HTERT RPE-1 (cell line): ENCODE data around the gene TSFM.
"Not testable (repeated sequence)": the region's sequence is repeated elsewhere in the genome, so short reads cannot be mapped to it uniquely, and the experiment has no call there.

Experiments
- in situ Hi-C: fragments of 300-500 bp; cut with MboI; formaldehyde crosslinking; loops from 4 replicates; pipeline ENCODE4 v1.14.3; 2020; ENCODE audit warnings: low sequenced_read_pairs

TSFM gene

DNA sequence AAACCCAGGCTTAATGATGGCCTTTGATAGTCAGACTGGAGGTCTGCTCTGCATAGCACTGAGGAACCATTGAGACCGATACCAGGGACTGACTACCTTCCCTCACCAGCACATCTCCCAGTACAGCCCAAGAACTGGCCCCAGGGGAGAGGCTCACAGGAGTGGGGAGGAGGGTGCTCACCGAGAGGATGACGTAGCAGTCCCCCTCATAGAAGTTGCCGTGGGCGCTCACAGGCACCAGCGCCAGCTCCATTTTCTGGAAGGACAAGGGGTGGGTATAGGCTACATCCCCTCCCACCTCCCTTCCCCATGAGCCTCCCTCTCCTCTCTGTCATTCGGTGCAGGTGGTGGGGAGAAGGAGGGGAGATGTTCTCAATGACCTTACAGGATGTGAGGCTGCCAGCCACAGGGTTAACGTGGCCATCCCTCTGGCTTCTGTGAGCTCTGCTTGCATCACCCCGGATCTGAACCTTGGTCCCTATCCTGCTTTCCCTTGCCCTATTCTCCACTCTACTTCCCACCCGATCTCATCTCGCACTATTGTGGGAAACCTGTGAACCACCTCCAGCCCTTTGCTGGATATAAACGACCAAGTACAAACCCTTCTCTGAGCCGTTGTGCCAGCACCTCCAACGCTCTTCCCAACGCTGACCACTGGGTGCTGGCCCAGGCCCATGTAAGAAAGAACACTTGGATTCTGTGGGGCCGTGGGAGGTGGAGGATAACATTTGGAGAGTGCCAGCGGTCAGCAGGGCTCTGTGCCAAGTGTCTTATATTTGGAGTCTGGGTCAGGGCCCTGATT, 31.6 kb downstream of the TSFM start:
- in situ Hi-C loops = no loop called here

DNA sequence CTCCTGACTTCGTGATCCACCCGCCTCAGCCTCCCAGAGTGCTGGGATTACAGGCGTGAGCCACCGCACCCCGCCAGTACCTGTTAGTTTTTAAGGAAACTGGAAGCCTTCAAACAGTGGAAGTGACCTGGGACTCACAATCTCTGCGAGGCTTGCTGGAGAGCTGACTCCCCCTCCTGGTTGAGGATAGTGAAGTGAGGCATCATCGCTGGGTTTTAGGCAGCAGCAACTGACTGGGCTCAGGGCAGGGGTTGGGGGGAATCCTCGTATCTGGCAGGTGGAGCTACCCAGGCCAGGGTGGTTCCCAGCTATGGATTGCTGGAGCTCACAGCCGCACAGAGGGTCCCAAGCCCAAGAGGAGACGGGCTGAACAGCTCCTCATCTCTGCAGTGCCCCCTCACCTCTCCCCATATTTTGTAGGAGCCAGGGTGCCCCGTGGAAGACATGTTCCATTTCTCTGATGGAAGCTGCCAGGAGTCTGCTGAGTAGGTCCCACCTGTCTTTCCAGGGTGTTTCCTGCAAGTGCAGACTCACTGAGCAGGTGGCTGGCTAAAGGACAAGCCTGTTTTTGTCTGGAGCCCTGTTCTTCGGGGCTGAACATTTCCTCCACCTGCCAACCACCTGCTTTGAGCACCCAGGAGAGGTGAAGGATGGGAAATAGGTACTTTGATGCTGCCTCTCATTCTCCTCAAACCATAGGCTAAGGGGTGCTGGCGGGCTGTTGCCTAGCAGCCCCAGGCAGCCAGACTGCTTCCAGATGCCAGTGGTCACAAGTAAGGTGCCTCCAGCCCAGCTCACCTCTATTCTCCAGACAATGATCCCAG, 32.8 kb downstream of the TSFM start:
- in situ Hi-C loops = no loop called here

GRCh38 chr12:57816001-57816854, 33.6 kb downstream of the TSFM start:
- in situ Hi-C loops = no loop called here

- in situ Hi-C loops = no loop called here
Observed at GRCh38 chr12:57816855-57817151, 34.2 kb downstream of the TSFM start.

DNA sequence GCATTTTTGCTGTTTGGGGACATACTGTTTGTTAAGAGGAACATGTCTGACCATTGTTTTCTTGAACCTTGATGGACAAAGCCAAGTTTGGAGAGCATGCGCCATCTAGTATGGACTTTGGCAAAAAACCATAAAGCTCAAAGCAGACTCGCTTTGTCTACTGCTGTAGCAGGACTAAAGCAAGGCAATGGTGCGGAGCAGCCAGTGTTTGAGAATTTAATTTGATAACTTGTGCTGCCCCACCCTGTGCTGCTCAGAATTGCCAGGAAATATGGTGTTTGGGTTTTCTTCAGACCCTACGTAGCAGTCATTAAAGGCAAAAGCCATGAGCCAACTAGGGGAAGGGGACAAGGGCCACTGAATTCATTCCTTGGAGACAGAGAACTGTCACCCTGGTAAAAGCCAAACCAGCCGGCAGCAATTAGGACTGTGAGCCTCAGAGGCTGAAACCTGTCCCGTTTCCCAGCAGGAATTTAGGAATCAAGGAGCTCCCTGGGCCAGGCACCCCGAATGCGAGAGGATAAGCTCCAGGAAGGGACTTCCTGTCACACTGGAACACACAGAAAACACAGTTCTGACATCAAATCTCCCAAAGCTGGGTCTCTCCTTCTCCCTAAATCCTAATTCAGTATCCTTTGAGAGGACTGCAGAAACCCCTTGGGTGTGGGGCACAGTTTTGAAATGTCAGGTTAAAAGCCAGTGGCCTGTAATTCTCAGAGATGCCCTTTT, 34.8 kb downstream of the TSFM start:
- in situ Hi-C loops = no loop called here

DNA sequence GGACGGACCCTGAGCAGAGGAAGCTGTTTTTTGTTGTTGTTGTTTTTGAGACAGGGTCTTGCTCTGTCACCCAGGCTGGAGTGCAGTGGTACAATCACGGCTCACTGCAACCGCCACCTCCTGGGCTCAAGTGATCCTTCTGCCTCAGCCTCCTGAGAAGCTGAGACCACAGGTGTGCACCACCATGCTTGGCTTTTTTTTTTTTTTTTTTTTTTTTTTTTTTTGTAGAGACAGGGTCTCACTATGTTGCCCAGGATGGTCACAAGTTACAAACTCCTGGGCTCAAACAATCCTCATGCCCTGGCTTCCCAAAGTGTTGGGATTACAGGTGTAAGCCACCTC, 35.4 kb downstream of the TSFM start:
- in situ Hi-C loops = not testable (repeated sequence)

DNA sequence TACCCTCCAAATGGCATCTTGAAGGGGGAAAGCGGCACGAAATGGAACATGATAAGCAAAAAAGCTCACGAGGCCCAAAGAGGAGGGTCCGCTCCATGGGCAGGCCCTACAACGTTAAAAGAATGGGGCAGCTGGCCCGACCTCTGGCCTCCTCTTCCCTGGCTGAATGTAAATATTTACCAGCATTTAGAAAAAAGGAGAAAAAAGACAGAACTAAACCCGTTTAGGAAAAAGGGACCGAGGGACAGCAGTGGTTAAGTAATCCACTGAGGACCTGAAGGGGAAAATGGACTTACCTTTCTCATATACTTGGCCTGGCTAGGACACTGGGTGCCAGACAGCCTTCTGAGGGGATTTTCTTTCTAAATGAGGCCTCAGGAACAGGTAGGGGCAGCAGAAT, 37.5 kb downstream of the TSFM start:
- in situ Hi-C loops = not testable (repeated sequence)

- in situ Hi-C loops = not testable (repeated sequence)
Observed at GRCh38 chr12:57821015-57821414, 38.4 kb downstream of the TSFM start.

DNA sequence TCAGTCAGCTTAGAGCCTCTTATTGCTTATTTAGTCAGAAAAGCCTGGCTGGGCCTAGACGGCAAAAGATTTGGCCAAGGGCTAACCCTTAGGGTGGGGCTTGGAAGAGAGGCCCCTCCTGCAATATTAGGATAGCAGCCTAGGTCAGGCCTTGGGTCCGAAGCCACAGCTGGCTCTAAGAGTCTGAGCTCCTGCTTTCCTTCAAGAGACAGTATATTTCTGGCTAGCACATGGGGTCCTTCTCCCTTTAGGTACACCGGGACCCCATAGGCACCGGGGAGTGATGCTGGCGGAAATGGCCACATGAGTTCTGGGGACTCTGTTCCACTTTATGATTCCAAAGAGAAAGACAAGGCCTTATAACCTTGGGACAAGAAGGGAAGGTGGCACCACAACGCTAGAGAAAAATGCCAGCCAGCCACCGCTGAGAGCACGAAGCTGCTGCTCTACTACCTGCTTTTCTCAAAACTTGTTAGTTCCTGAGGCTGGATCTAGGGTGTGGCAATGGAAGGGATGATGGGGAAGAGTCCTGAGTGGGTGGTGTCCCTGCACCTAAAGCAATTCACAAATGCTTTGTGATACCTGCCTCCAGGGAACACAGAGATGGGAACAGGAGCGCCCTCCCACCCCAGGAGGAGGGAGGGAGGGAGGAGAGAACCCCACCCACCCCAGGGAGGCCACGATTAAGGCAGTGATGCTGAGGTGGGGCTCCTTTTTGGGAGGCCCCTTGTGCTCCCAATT, 39.1 kb downstream of the TSFM start:
- in situ Hi-C loops = no loop called here

DNA sequence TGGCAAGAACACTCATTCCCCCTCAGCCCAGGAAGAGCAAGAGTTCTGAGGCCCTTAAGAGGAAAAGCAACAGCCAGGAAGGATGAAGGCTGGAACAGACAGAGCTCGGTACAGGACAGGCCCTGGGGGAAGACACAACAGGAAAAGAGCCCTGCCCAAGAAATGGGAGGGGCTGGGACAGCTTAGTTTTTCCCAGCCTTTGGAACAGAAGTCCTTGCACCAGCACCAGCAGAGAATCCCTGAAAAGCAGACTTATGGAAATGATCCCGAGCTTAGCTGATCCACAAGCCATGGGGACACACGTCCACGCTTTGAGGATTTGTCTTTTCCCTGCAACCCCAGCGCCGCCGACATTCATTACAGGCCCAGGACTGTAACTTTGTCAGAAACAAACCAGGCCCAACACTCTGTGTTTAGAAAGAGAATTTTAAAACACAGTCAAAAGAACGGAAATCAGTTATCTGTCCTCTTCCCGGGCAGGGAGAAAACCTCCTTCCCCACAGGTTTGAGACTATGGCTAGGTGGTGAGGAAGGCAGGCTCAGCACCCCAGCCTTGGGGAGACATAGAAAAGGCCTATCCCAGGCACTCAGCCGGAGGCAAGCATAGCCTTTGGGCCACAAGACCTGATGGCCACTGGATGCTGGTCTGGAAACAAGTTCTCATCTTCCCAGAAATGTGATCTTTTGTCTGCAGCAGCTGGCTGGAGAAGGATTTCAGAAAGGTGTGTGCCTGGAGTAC, 40.0 kb downstream of the TSFM start:
- in situ Hi-C loops = no loop called here

DNA sequence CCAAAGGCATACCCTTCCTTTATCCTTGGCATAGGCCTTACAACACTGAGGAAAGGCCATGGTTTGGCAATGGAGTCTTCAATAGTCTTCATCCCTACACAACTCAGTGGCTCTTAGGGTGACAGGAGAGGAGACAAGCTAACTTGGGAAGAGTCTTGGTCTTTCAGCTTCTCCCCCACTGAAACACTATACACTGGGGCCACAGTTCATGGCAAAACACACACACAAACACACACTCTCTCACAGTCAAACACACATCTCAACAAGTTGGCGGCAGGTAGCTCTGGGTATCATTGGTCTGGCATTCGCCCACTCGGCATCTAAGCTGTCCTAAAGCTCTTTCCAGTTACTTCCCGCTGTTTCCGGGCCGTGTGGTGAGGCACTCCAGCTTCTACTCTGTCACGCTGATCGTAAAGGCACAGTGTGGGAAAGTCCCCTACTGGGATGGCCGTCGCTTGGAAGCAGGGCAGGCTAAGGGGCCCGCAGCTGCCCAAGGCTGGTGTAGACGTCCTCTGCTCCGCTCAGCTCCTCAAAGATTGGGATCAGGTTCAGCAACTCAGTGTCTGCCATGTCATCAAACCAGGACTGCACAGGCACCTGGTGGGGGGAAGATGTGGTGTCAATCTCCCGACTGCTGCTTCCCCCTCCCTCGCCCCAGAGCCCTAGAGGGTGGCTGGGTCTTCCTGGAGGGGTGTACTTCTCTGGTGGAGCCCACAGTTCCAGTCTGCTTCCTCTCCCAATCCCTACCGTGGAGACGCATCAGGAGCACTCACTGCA, 40.7 kb downstream of the TSFM start:
- in situ Hi-C loops = no loop called here

DNA sequence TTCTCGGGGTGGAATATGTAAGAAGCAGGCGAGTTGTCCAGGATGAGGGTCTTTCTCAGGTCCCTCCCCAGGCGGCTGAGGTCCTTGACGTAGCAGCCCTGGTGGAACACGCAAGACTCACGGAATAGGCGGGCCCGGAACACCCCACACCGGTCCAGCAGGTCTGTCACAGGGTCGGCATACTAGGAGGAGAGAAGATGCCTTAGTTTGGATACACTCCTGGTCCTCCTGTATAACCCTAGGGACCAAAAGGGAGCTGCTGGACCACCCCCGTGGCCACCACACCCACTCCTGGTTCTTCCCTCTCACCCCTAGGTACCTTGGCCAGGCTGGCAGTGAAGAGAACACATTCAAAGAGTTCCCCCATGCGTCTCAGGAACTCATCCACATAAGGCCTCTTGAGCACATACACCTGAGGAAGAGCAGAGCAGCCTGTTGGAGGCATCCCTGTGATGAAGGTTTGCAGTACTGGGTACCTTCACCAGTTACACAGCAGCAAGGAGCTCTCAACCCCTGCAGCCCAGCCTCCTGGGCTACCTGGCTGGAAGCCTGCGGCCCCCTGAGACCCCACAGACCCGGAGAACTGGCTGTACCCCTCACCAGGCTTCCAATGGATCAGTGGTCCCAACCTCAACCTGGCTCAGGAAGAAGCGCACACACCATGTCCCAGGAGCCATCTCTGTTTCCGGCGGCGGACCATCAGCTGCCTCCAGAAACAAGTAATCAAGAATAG, 41.5 kb downstream of the TSFM start:
- in situ Hi-C loops = no loop called here

DNA sequence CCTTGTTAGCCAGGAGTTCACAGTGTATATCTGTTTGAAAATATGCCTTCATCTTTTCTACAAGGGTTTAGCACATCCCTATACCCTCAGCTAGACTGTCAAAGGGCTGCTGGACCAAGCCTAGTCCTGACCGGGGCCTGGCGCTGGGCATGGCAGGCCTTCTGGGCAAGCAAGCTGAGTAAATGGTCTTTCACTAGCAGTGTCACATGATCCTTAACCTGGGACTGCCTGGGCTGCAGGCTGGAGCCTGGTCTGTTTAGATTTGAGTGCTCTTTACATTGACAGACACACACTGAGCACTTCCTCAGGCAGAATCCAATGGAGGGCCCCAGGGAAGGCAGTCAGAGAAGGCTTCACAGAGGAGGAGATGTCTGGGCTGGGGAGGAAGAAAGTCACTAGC, 42.9 kb downstream of the TSFM start:
- in situ Hi-C loops = no loop called here

GRCh38 chr12:57826400-57826799, 43.8 kb downstream of the TSFM start:
- in situ Hi-C loops = no loop called here

DNA sequence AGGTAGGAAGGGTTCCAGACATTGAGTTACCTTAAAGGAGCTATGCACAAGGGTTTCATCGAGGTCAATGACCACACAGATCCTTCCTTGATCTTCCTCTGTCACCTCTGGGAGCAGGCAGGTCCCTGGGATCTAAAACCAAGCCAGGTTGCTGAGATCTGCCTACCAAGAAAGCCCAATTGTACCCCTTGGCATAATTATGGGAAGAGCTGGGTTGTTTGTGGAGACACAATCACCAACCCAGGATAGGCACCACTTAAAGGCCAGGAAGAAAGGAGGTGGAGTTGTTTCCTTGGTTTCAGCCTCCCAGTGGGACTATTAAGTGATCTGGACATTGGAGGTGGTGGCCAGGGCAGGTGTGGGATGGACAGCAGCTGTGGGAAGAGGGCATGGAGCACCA, 44.4 kb downstream of the TSFM start:
- in situ Hi-C loops = no loop called here

DNA sequence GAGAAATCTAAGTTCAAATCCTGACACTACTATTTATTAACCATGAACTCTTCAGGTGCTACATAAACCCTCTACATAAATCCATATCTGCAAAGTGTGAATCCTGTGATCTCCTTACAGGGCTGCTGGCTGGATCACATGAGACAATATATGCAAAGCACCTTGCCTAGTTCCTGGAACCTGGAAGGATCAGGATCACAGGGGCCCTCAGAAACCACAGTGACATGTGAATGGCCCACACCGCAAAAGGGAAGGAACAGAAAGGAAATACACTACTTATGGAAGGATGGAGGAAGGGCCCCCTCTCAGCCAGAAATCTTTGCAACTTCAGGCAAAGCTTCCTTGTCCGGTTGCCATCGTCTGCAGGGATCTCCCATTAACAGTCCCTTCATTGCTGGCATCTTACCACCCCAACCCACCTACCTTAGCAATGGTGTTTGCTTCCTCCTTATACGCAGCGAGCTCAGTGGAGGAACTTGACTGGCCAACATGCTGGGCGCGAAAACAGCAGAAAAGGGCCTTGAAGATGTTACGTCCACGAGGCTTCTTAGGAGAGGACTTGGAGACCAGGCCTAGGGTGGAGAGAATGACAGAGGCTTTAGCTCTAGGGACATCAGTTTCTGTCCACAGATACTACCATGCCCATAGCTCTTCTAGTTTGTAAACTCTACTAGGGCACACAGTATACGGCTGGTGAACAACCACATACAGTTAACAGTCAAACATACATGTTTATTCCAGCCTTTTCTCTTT, 46.6 kb downstream of the TSFM start:
- in situ Hi-C loops = no loop called here

DNA sequence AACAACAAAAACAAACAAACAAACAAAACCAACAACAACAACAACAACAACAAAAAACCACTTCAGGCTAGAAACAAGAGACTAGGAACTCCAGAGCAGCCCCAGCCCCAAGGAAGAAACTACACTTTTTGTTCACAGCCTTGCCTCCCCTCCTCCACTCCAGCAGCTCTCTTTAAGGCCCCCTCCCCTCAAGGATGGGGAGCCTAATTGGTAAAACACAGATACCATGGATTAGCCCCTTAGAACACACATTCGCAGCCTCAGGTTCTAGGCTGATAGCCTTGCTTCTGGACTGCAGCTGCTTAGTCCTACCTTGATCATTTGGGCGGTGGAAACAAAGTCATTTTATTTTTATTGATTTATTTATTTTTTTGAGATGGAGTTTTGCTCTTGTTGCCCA, 47.8 kb downstream of the TSFM start:
- in situ Hi-C loops = no loop called here
